GM23338 (cell line): Measurements from ENCODE around the gene PLXNA2.

ENCODE experiments used
- CREB1 ChIP-seq: fragments of 250-450 bp; sonication (Bioruptor Pico); IDR thresholded peaks from 2 replicates; pipeline ENCODE4 v1.5.0; 2020; ENCODE audit warnings: low read depth, mild to moderate bottlenecking, moderate library complexity
- CTCF ChIP-seq, 2 experiments: fragments of 200-600 bp in 1 of 2; sonication (generic) in 1 of 2; conservative IDR thresholded peaks; 2 replicates each; pipeline versions ENCODE4 v1.5.1 to v1.6.1; 2016 to 2017; ENCODE audit warnings: antibody characterized with exemption in 2 of 2, low read depth in 2 of 2, mild to moderate bottlenecking in 2 of 2, moderate library complexity in 1 of 2
- EZH2 ChIP-seq: fragments of 200-600 bp; sonication (generic); IDR thresholded peaks from one replicate; pipeline ENCODE4 v1.8.0; 2017; ENCODE audit warnings: antibody characterized with exemption, mild to moderate bottlenecking, low read depth; ENCODE audit not compliant: unreplicated experiment
- EZH2phosphoT487 ChIP-seq: fragments of 200-600 bp; sonication (generic); IDR thresholded peaks from one replicate; pipeline ENCODE4 v1.8.1; 2018; ENCODE audit warnings: antibody characterized with exemption; ENCODE audit not compliant: unreplicated experiment
- JUNB ChIP-seq: IDR thresholded peaks from one replicate; pipeline ENCODE4 v1.6.1; 2016; ENCODE audit warnings: antibody characterized with exemption; ENCODE audit not compliant: unreplicated experiment
- STAT1 ChIP-seq: IDR thresholded peaks from one replicate; pipeline ENCODE4 v1.6.1; 2016; ENCODE audit warnings: antibody characterized with exemption; ENCODE audit not compliant: unreplicated experiment

- TF ChIP-seq CTCF (conservative IDR thresholded peaks at IDR 0.05; ENCODE audit: low read depth in 2 of 2), result no peak
- TF ChIP-seq JUNB, result no peak
- TF ChIP-seq CREB1 (CRISPR knock-in tag), result no peak
- no peak for TF ChIP-seq EZH2
- TF ChIP-seq STAT1, result no peak
- no peak for TF ChIP-seq EZH2phosphoT487
Measured at GRCh38 chr1:207991583-207992026, 252.6 kb downstream of the PLXNA2 start.
